Body of pancreas (tissue), 4 donors: ENCODE results near the gene AUNIP. TPM values are rescaled to one million over a fixed set of nuclear protein-coding genes. Genes with fewer than 3 reads are reported as not detected.

Experiments
- ATAC-seq: fragments of 150-250 bp; one replicate; pipeline ENCODE4 v1.9.1; 2016
- DNase-seq, 4 donors: peaks; one replicate each; pipeline ENCODE4 v3.0.0-alpha.2; 2019
- H3K27ac ChIP-seq, 4 donors: fragments of 200-600 bp; sonication (generic); 1 replicate in 3 of 4; 2 replicates in 1 of 4; pipeline versions ENCODE4 v1.5.1 to v1.6.1; 2016 to 2019; ENCODE audit warnings: mild to moderate bottlenecking in 1 of 4, mixed read lengths in 1 of 4, moderate library complexity in 1 of 4
- H3K27me3 ChIP-seq, 2 donors: fragments of 200-600 bp; sonication (generic); one replicate each; pipeline ENCODE4 v1.6.0; 2016; ENCODE audit warnings: mild to moderate bottlenecking in 1 of 2
- H3K36me3 ChIP-seq, 2 donors: fragments of 200-600 bp; sonication (generic); replicated peaks in 1 of 2; 2 replicates each; pipeline ENCODE4 v1.5.1; 2016; ENCODE audit warnings: low read depth in 2 of 2; ENCODE audit not compliant: insufficient read depth in 1 of 2
- H3K4me1 ChIP-seq: fragments of 200-600 bp; sonication (generic); one replicate; pipeline ENCODE4 v1.6.0; 2016
- H3K4me3 ChIP-seq, 2 donors: fragments of 200-600 bp; sonication (generic); 1 replicate in 1 of 2; 2 replicates in 1 of 2; pipeline ENCODE4 v1.5.1; 2016 to 2019
- H3K9me3 ChIP-seq, 3 donors: fragments of 200-600 bp; sonication (generic); 1 replicate in 2 of 3; 2 replicates in 1 of 3; pipeline ENCODE4 v1.5.1; 2016
- CTCF ChIP-seq, 7 experiments: fragments of 450-650 bp in 4 of 7; fragments of 200-600 bp in 3 of 7; sonication (generic) in 3 of 7; IDR thresholded peaks; one replicate each; pipeline ENCODE4 v1.5.1; 2016 to 2019; ENCODE audit warnings: antibody characterized with exemption in 7 of 7
- POLR2A ChIP-seq, 3 donors: fragments of 450-650 bp; IDR thresholded peaks; one replicate each; pipeline ENCODE4 v1.6.1; 2016; ENCODE audit warnings: antibody characterized with exemption in 3 of 3, mild to moderate bottlenecking in 2 of 3
- WGBS, 2 donors: methylation state at CpG; one replicate each; pipeline ENCODE4 v1.1.5; 2017; 5-methylcytosine and 5-hydroxymethylcytosine counted together
- intact Hi-C: fragments of 100-400 bp; cut with DNase I; formaldehyde crosslinking; loops from one replicate; pipeline ENCODE4 v1.15.1; 2023
- total RNA-seq, 2 donors: library from RNA; depleted of rRNA; stranded (reverse); fragments of >200 nt; gene quantifications; one replicate each; pipeline ENCODE4 v1.1.0, GENCODE V29; 2016

Gene AUNIP
- total RNA-seq, 2 donors from 2014 or later: not detected

- H3K27ac ChIP-seq: no peak overlapping the region
- no peak for DNase-seq
- peaks cover 14% of the 10 kb centered on the region for H3K4me1 ChIP-seq
- H3K36me3 ChIP-seq: no peaks in the 10 kb centered on the region
- intact Hi-C loops: no loop called here
- TF ChIP-seq CTCF (IDR thresholded peaks at IDR 0.05) (no peak), POLR2A (IDR thresholded peaks at IDR 0.05) (no peak)
- no peak for ATAC-seq
- no peaks in the 10 kb centered on the region for H3K27me3 ChIP-seq
- no peak overlapping the region for H3K4me3 ChIP-seq
- WGBS, 2 donors: 43% methylated on average over 7 of the region's 7 CpGs
- no peaks in the 10 kb centered on the region for H3K9me3 ChIP-seq
Measured at GRCh38 chr1:25858494-25858893, 763 bp downstream of the AUNIP start.

- peaks cover 14% of the 10 kb centered on the region for H3K4me1 ChIP-seq
- intact Hi-C loops: no loop called here
- no peaks in the 10 kb centered on the region for H3K27me3 ChIP-seq
- no peak for ATAC-seq
- TF ChIP-seq POLR2A (IDR thresholded peaks at IDR 0.05) (no peak), CTCF (IDR thresholded peaks at IDR 0.05) (no peak)
- no peaks in the 10 kb centered on the region for H3K9me3 ChIP-seq
- no peak overlapping the region for H3K27ac ChIP-seq
- no peak overlapping the region for H3K4me3 ChIP-seq
- no peak for DNase-seq
- WGBS, 2 donors: 86 to 89% methylated on average over 11 of the region's 11 CpGs
- no peaks in the 10 kb centered on the region for H3K36me3 ChIP-seq
Measured at GRCh38 chr1:25856856-25857255, 2.4 kb downstream of the AUNIP start.

DNA sequence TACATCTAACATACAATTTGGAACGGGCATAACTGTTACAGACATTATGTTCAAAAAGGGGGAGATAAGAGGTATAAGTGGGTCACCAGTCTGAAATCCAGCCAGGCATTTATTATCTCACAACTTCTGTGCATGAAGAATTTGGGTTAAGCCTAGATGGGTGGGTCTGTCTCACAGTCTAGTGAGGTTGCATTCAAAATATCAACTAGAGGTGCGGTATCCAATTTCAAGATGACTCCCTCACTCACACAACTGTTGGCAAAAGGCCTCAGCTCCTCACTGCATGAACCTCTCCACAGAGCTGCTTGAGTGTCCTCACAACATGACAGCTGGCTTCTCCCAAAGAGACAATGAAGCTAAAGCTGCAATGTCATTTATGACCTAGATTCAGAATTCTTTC is 4.7 kb downstream of the AUNIP start:
- no peaks in the 10 kb centered on the region for H3K36me3 ChIP-seq
- intact Hi-C loops: no loop called here
- H3K9me3 ChIP-seq: no peaks in the 10 kb centered on the region
- H3K27ac ChIP-seq: no peak overlapping the region
- DNase-seq (no peak), ATAC-seq (no peak)
- H3K4me1 ChIP-seq: peaks cover 7% of the 10 kb centered on the region
- no peaks in the 10 kb centered on the region for H3K27me3 ChIP-seq
- TF ChIP-seq CTCF (IDR thresholded peaks at IDR 0.05) (no peak), POLR2A (IDR thresholded peaks at IDR 0.05) (no peak)
- H3K4me3 ChIP-seq: no peak overlapping the region
- WGBS, 2 donors: 90 to 94% methylated on average over 2 of the region's 2 CpGs

DNA sequence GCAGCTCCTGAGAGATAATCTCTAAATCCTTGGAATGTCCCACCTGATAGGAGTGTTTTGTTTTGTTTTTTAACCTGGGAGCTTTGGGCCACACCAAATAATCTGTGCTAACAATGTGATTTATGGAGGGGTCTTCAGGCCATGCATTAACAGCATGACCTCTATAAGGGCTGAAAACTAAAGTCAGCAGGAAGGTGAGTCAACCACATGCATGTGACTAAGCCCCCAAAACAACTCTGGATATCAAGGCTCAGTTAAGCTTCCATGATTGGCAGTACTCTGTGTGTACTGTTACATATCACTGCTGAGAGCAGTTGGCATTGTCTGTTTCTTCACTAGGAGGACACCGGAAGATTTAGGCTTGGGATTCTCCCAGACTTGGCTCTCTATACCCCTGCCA is 10.7 kb downstream of the AUNIP start:
- no peaks in the 10 kb centered on the region for H3K27me3 ChIP-seq
- H3K4me1 ChIP-seq: no peaks in the 10 kb centered on the region
- WGBS, 2 donors: 67 to 80% methylated on average over 1 of the region's 1 CpG
- no peaks in the 10 kb centered on the region for H3K9me3 ChIP-seq
- TF ChIP-seq CTCF (IDR thresholded peaks at IDR 0.05) (no peak), POLR2A (IDR thresholded peaks at IDR 0.05) (no peak)
- H3K36me3 ChIP-seq: no peaks in the 10 kb centered on the region
- ATAC-seq (no peak), DNase-seq (no peak)
- H3K27ac ChIP-seq: no peak overlapping the region
- intact Hi-C loops: no loop called here
- no peak overlapping the region for H3K4me3 ChIP-seq

- no peak overlapping the region for H3K27ac ChIP-seq
- no peaks in the 10 kb centered on the region for H3K27me3 ChIP-seq
- intact Hi-C loops: no loop called here
- H3K36me3 ChIP-seq: no peaks in the 10 kb centered on the region
- no peak for TF ChIP-seq CTCF (IDR thresholded peaks at IDR 0.05)
- TF ChIP-seq POLR2A (IDR thresholded peaks at IDR 0.05): no peak
- WGBS, 2 donors: 66% methylated on average over 4 of the region's 4 CpGs
- no peaks in the 10 kb centered on the region for H3K4me1 ChIP-seq
- no peak for ATAC-seq
- no peak overlapping the region for H3K4me3 ChIP-seq
- no peaks in the 10 kb centered on the region for H3K9me3 ChIP-seq
- no peak for DNase-seq
Measured at GRCh38 chr1:25847929-25848328, 11.3 kb downstream of the AUNIP start.
